H1 (cell line): ENCODE measurements around the gene SOWAHD. TPM values are rescaled to one million over a fixed set of nuclear protein-coding genes. Genes with fewer than 3 reads are reported as not detected.

Source experiments
- ASH2L ChIP-seq: fragments of 200-600, 300-600 bp; sonication (generic); IDR thresholded peaks from one replicate; pipeline ENCODE4 v1.7.1; 2017; ENCODE audit warnings: low read length
- BACH1 ChIP-seq: IDR thresholded peaks from 2 replicates; pipeline ENCODE4 v1.6.1; 2012; ENCODE audit warnings: low read length, improper control_type of control experiment
- CTCF ChIP-seq, 3 experiments: IDR thresholded peaks; 1 replicate in 2 of 3; 2 replicates in 1 of 3; pipeline versions ENCODE4 v1.5.1 to v1.6.1; 2011; ENCODE audit warnings: low read length in 3 of 3, mild to moderate bottlenecking in 3 of 3, inconsistent platforms in 2 of 3, low read depth in 1 of 3, moderate library complexity in 1 of 3; ENCODE audit not compliant: insufficient read depth in 1 of 3; ENCODE audit errors: control extremely low read depth in 1 of 3
- FOSL1 ChIP-seq: IDR thresholded peaks from 2 replicates; pipeline ENCODE4 v1.6.1; 2011; ENCODE audit warnings: mild to moderate bottlenecking, low read depth, low read length, moderate library complexity; ENCODE audit not compliant: insufficient read depth
- GABPA ChIP-seq: IDR thresholded peaks from 2 replicates; pipeline ENCODE4 v1.6.1; 2011; ENCODE audit warnings: mild to moderate bottlenecking, low read length, moderate library complexity, borderline replicate concordance; ENCODE audit not compliant: insufficient read depth
- PHF8 ChIP-seq: fragments of 200-600 bp; sonication (generic); conservative IDR thresholded peaks from 2 replicates; pipeline ENCODE4 v1.7.1; 2012; ENCODE audit warnings: low read depth, mild to moderate bottlenecking, inconsistent platforms, low read length, moderate library complexity
- POLR2AphosphoS5 ChIP-seq: IDR thresholded peaks from 2 replicates; pipeline ENCODE4 v1.6.1; 2011; ENCODE audit warnings: low read depth, low read length
- RAD21 ChIP-seq, 2 experiments: IDR thresholded peaks in 1 of 2; conservative IDR thresholded peaks in 1 of 2; 2 replicates each; pipeline ENCODE4 v1.6.1; 2011; ENCODE audit warnings: low read depth in 2 of 2, low read length in 2 of 2, improper control_type of control experiment in 1 of 2, inconsistent platforms in 1 of 2, mild to moderate bottlenecking in 1 of 2, moderate library complexity in 1 of 2
- RBBP5 ChIP-seq: IDR thresholded peaks from 2 replicates; pipeline ENCODE4 v1.7.1; 2012; ENCODE audit warnings: low read depth, mild to moderate bottlenecking, inconsistent platforms, low read length, moderate library complexity, borderline replicate concordance
- SIN3A ChIP-seq, 2 experiments: IDR thresholded peaks in 1 of 2; conservative IDR thresholded peaks in 1 of 2; 2 replicates each; pipeline ENCODE4 v1.6.1; 2011 to 2012; ENCODE audit warnings: low read length in 2 of 2, improper control_type of control experiment in 1 of 2, low read depth in 1 of 2, mild to moderate bottlenecking in 1 of 2
- SP1 ChIP-seq: IDR thresholded peaks from 2 replicates; pipeline ENCODE4 v1.6.1; 2011; ENCODE audit warnings: low read depth, low read length
- TCF12 ChIP-seq: IDR thresholded peaks from 2 replicates; pipeline ENCODE4 v1.6.1; 2011; ENCODE audit warnings: low read depth, mild to moderate bottlenecking, low read length
- TEAD4 ChIP-seq: IDR thresholded peaks from 2 replicates; pipeline ENCODE4 v1.6.1; 2012; ENCODE audit warnings: low read depth, low read length, inconsistent platforms, mixed read lengths
- polyA plus RNA-seq, 7 experiments: library from polyadenylated mRNA; depleted of rRNA in 3 of 7; stranded (reverse) in 5 of 7; unstranded in 2 of 7; fragments of >200 nt in 5 of 7; fragments of 200-250 nt in 2 of 7; gene quantifications; 1 replicate in 5 of 7; 2 replicates in 1 of 7; 4 replicates in 1 of 7; pipeline versions ENCODE4 v1.2.1 to v1.2.3, GENCODE V29; 2011 to 2013; ENCODE audit warnings: missing spikeins in 2 of 7, mixed read lengths in 2 of 7
- total RNA-seq: library from RNA; stranded (reverse); fragmentation: NEBNext Ultra II Directional; extraction: Animal tissue kit (Norgen Biotek cat#: 25700); gene quantifications from 2 replicates; pipeline ENCODE4 v1.2.1, GENCODE V29; 2021
- TF ChIP-seq, protein P1 (sequence below): IDR thresholded peaks from 2 replicates; pipeline ENCODE4 v1.6.1; 2012; ENCODE audit warnings: low read length, inconsistent platforms
- TF ChIP-seq, protein P2 (sequence below): IDR thresholded peaks from 2 replicates; pipeline ENCODE4 v1.6.1; 2012; ENCODE audit warnings: inconsistent platforms

SOWAHD gene
- total and polyA plus RNA-seq, 2 of the 8 experiments (the other 6 are each of a cell fraction or from before 2014, with no cell fraction given) = 1.7 to 2.9 TPM

- peak in 1 of 2 experiments; percentile 34; a peak in 1 of 4 replicates for TF ChIP-seq SIN3A (conservative IDR thresholded peaks at IDR 0.05 in 1 of 2, IDR thresholded peaks at IDR 0.05 in 1 of 2; ENCODE audit: low read depth in 1 of 2, low read length in 2 of 2)
- TF ChIP-seq, protein P1, sequence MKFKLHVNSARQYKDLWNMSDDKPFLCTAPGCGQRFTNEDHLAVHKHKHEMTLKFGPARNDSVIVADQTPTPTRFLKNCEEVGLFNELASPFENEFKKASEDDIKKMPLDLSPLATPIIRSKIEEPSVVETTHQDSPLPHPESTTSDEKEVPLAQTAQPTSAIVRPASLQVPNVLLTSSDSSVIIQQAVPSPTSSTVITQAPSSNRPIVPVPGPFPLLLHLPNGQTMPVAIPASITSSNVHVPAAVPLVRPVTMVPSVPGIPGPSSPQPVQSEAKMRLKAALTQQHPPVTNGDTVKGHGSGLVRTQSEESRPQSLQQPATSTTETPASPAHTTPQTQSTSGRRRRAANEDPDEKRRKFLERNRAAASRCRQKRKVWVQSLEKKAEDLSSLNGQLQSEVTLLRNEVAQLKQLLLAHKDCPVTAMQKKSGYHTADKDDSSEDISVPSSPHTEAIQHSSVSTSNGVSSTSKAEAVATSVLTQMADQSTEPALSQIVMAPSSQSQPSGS = no peak
- TF ChIP-seq RAD21 (IDR thresholded peaks at IDR 0.05 in 1 of 2, conservative IDR thresholded peaks at IDR 0.05 in 1 of 2; ENCODE audit: low read depth in 2 of 2, low read length in 2 of 2) = no peak
- no peak for TF ChIP-seq ASH2L
- no peak for TF ChIP-seq BACH1
- 0 out of 2 replicates have a peak, but pooled peaks have one; percentile 61 for TF ChIP-seq POLR2AphosphoS5
- TF ChIP-seq TEAD4 = no peak
- TF ChIP-seq TCF12 = no peak
- TF ChIP-seq PHF8 = 0 out of 2 replicates have a peak, but pooled peaks have one; percentile 39
- TF ChIP-seq RBBP5 = no peak
- no peak for TF ChIP-seq GABPA
- no peak for TF ChIP-seq SP1
- TF ChIP-seq FOSL1 = no peak
- no peak for TF ChIP-seq CTCF (IDR thresholded peaks at IDR 0.05; ENCODE audit: control extremely low read depth in 1 of 3, insufficient read depth in 1 of 3, low read depth in 1 of 3, low read length in 3 of 3)
- TF ChIP-seq, protein P2, sequence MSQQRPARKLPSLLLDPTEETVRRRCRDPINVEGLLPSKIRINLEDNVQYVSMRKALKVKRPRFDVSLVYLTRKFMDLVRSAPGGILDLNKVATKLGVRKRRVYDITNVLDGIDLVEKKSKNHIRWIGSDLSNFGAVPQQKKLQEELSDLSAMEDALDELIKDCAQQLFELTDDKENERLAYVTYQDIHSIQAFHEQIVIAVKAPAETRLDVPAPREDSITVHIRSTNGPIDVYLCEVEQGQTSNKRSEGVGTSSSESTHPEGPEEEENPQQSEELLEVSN = no peak; the same call in 1 of the 2 replicates
- TF ChIP-seq, all 59 proteins: peak for 6
These were observed at the start of gene SOWAHD (continued) for GRCh38 chrX:119757979-119758730.
